ENCODE measurements around the gene ARAP2. TPM values are rescaled to one million over a fixed set of nuclear protein-coding genes. Genes with fewer than 3 reads are reported as not detected.

The ARAP2 gene
- total and polyA plus RNA-seq, 2 donors (not counting 3 experiments of a cell fraction or from before 2014, with no cell fraction given) = not detected

- H3K9me1 ChIP-seq (replicated peaks; ENCODE audit: control insufficient read depth, extremely low read depth, insufficient read depth, low read length) = no peaks in the 10 kb centered on the region
- CTCF ChIA-PET = no interaction called here
- POLR2A ChIA-PET = no interaction called here
- no peaks in the 10 kb centered on the region for H3K4me1 ChIP-seq (ENCODE audit: control insufficient read depth, extremely low read depth, insufficient read depth, low read length)
- TF ChIP-seq, protein P1, sequence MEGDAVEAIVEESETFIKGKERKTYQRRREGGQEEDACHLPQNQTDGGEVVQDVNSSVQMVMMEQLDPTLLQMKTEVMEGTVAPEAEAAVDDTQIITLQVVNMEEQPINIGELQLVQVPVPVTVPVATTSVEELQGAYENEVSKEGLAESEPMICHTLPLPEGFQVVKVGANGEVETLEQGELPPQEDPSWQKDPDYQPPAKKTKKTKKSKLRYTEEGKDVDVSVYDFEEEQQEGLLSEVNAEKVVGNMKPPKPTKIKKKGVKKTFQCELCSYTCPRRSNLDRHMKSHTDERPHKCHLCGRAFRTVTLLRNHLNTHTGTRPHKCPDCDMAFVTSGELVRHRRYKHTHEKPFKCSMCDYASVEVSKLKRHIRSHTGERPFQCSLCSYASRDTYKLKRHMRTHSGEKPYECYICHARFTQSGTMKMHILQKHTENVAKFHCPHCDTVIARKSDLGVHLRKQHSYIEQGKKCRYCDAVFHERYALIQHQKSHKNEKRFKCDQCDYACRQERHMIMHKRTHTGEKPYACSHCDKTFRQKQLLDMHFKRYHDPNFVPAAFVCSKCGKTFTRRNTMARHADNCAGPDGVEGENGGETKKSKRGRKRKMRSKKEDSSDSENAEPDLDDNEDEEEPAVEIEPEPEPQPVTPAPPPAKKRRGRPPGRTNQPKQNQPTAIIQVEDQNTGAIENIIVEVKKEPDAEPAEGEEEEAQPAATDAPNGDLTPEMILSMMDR (IDR thresholded peaks at IDR 0.05; ENCODE audit: extremely low read depth in 1 of 2, insufficient read depth in 1 of 2, low read depth in 1 of 2, low read length in 2 of 2) = no peak
- TF ChIP-seq POLR2A (IDR thresholded peaks at IDR 0.05; ENCODE audit: low read depth, low read length) (no peak), EZH2 (IDR thresholded peaks at IDR 0.05; ENCODE audit: borderline replicate concordance, low read depth, low read length, severe bottlenecking) (no peak), POLR2AphosphoS5 (IDR thresholded peaks at IDR 0.05; ENCODE audit: insufficient read depth, low read depth, low read length) (no peak), GATA2 (IDR thresholded peaks at IDR 0.05; ENCODE audit: insufficient read depth, insufficient read length, low read depth, low read length) (no peak), MYC (IDR thresholded peaks at IDR 0.05; ENCODE audit: low read depth, low read length) (no peak), MAX (IDR thresholded peaks at IDR 0.05; ENCODE audit: insufficient read depth, insufficient read length) (no peak), JUN (IDR thresholded peaks at IDR 0.05; ENCODE audit: borderline replicate concordance, insufficient read depth, insufficient read length, low read depth) (no peak), FOS (IDR thresholded peaks at IDR 0.05; ENCODE audit: borderline replicate concordance, insufficient read depth, low read length) (no peak)
- no peak overlapping the region for H3K4me3 ChIP-seq (replicated peaks in 1 of 3; ENCODE audit: insufficient read depth in 1 of 3, low read depth in 1 of 3, low read length in 3 of 3)
- FAIRE-seq = no peak
- dilution Hi-C loops (cut with MboI; ENCODE audit: extremely low pct_ligation_motif_present, low sequenced_read_pairs) = no loop called here
- no peaks in the 10 kb centered on the region for H3K79me2 ChIP-seq (ENCODE audit: control insufficient read depth, insufficient read depth, low read length)
- H4K20me1 ChIP-seq (replicated peaks; ENCODE audit: control insufficient read depth, extremely low read depth, insufficient read depth, low read length) = no peaks in the 10 kb centered on the region
- intact Hi-C loops (cut with micrococcal nuclease) = no loop called here
- no peaks in the 10 kb centered on the region for H3K36me3 ChIP-seq (ENCODE audit: control insufficient read depth in 2 of 2, extremely low read depth in 1 of 2, insufficient read depth in 2 of 2, low read length in 2 of 2)
- no peak overlapping the region for H3K4me2 ChIP-seq (ENCODE audit: insufficient read depth, low read length)
- H3K27ac ChIP-seq (ENCODE audit: insufficient read depth, low read depth, low read length) = no peak overlapping the region
- no peak for DNase-seq (ENCODE audit: low read depth, low spot score)
- H2AFZ ChIP-seq (ENCODE audit: low read depth, low read length) = no peak overlapping the region
- H3K9ac ChIP-seq (replicated peaks; ENCODE audit: extremely low read depth, insufficient read depth, low read length) = no peak overlapping the region
- H3K9me3 ChIP-seq (replicated peaks; ENCODE audit: control insufficient read depth, insufficient read depth, low read length) = no peaks in the 10 kb centered on the region
- BruUV-seq (replicated peaks) = no TSS peak
- H3K27me3 ChIP-seq (ENCODE audit: control insufficient read depth in 2 of 2, insufficient read depth in 2 of 2, low read length in 2 of 2) = no peaks in the 10 kb centered on the region
Measured at GRCh38 chr4:36130641-36131040, 113.7 kb downstream of the ARAP2 start.

Data from endothelial cell of umbilical vein (primary cell).